Medulla oblongata (tissue), 1 donor: ENCODE results near the gene RBMS1.

Experiments
- DNase-seq: peaks from one replicate; pipeline ENCODE4 v3.0.0-alpha.2; 2015; ENCODE audit errors: extremely low spot score

RBMS1 gene

DNA sequence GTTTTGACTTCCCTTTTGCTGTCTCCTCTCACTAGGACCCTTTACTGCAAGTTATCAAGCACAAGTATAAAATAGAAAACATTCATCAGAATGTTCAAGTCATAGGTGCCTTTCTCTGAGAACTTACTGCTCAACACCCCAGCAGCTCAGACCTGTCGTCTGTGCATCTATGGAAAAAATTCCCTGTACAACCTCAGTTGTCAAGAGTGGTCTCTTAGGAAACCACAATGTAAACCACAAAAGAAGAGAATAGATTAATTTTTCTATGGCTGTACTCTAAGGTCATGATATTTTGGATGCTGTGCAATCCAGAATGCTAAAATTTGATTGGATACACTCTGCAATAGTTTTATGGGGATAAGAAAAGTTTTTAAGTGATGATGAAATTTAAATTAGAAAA is 84.1 kb downstream of the RBMS1 start:
- no peak for DNase-seq

DNA sequence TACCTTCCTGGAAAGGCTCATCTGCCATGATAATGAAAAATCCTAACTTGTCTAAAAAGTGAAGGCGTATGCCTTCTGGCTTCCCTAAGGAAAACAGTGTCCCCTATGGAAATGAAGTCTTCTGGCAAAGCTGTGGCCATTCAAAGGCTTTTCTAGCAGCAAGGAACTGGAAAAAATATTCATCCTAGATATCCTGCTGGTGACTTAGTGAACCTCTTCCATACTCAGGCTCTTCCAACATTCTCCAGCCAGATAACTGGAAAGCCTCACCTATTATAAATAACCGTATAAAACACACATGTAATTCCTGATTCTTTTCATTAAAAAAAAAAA is 84.7 kb downstream of the RBMS1 start:
- no peak for DNase-seq

DNA sequence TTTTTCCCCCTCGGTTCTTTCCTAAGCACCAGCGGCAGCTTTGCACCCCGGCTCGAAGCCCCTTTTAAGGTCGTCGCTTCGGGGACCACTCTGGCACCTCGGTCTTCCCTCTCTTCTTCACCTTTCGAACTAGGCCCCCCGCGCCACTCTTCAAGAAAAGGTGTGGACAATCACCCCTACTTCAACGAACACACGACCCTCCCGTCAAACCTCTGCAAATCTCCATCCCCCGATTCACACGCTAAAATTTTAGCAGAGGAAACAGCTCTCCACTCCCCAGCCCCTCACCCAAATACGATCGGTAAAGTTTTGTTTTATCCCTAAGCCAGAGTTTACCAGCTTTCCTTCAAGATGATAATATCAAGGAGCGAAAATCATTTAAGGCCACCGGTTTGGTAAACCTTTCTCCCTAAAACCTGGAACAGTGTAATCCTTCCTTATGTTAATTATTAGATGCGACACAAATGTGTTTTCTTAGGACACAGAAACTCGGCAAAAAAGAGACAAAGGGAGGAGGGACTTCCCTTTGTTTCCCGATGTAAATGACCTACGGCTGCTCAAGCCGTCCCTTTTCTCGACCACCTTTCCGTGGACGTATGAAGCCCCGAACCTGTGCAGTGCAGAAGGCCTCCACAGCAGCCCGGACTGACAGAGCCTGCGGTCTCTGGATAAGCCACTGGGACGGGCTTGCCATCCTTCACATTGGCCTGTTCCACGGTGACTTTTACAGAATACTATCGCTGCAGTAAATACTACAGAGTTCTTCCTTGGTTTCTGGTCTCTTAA is 85.2 kb downstream of the RBMS1 start:
- no peak for DNase-seq

DNA sequence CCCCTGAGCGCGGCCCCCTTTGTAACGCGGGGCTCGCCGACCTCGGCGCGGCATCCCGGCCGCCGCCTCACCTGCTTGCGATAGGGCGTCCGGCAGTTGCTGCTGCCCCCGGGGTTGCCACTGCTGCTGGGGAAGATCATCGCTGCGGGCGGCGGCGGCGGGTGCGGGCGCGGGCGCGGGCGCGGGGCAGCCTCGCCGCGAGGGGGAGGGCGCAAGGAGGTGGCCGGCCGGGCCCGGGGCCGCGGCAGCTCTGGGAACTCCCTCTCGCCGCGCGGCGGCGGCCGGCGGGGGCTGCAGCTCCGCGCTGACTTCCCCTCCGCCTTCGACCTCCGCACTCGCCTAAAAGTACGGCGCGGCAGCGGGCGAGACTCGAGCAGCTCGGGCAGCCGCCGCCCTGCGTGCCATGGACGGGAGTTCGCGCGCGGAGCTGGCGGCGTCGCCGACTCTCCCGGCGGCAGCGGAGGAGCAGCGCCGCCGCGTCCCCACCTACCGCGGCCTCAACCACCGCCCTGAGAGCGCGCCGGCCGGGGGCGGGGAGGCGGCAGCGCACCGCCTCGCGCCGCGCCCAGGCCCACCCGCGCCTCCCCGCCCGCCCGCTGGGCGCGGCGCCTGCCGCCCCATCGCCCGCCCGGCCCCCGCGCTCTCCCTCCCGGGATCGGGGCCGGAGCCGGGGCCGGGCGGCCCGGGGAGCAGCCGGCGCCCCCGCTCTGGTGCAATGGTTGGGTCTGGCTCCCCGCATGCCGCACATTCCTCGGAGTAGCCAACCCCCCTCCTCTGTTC is 86.0 kb downstream of the RBMS1 start:
- DNase-seq: peak; percentile 37

DNA sequence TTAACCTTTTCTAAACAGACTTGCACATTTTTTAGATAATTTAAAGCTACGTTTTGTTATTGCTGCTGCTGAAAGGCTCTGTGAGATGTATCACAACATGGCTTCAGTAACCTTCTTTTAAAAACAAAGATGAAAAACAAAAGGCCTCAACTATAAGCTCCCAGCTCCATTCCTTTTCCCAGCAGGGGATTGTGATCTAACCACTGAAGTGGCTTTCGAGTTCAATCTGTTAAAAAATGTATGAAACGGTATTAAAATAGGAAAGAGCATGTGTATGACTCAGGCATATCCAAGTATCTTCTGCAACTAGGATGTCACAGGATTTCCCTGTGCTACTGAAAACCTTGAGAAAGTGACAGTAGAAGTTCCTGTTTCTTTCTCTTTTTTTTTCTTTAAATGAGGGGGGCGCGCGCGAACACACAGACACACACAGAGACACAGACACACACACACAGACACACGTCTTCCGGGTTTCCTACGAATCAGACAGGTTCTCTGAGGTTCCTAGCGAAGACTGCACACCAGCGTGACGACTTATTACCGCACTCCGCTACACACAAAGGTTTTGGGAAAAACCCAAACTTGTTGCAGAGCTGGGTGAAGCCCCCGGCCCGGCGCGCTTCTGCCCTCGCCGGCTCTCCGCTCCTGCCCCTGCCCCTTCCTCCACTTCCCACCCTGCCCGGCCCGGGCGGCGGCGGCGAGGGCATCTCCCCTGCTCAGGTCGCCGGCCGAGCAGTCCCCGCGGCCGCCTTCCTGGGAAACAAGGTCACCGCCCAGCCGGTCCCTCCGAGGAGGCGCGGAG is 86.8 kb downstream of the RBMS1 start:
- peak; percentile 88 for DNase-seq

DNA sequence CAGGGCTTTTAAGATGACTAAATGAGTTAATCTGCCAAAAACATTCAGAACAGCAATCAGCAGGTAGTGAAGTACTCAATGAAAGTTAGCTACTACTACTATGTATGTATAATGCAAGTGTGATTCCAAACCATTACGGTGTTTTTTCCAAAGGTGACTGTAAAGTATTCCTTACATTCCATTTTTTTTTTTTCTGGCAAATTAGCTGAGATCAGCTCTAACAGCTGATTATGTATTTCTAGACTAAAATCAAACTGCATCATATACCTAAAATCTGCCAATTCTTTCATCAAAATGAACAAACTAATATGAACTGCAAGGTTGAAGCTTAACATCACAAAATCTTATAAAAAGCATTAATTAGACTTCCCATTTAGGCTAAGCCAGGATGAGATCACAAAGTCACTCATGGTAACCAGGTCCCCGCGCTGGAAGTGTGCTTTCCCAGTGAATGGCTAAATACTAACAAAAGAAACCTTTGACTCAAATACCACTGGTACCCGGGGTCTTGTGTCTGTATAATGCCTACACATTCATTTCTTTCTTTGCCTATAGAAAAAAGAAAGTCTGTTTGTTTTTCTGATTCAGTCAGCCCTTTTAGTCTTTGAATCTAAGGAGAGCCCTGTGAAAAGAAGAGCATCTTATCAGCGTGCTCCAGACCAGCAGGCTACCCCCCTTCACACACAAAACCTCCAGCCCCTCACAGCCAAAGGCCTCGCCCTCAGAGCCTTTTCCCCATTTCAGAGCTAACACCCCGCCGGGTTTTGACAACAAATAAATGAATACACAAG is 88.3 kb downstream of the RBMS1 start:
- DNase-seq: no peak

DNA sequence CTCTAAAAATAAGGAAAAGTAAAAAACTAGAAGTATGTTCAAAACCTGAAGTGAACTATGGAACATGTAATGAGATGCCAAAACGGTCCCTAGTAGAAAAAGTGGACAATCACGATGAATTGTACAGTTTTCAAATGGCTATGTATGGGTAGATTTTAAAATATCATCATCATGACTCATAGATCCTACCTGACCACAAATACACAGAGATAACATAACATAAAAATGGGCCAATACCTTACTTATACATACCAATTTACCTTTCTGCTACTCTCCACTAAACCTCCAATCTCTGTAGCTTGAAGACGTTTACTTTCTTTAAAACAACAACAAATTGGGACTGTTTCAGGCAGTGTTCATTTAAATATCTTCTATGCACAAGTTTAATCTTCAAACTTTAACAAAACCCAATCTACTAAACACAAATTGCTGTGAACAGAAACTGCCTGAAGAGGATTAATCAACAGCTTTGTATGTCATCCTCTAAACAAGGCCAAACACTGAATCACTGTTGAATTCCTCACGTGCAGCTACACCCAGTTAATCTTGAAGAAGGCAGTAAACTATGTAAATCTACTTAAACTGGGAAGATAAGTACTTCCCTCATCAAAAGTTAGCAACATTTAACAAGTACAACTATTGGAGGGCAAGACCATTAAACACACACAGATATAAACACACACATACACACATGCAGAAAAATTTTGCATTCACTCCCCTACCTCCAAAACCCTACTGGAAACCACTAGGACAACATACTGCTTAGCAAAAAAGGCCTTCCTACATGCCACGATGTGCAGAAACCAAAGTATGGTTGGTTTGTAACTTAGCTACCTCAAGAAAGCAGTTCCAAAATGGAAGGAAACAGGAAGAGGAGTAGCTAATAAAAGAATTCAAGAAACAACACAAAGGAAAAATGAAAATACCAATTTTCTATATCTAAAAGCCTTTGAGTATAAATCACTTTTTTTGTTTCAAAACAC is 90.3 kb downstream of the RBMS1 start:
- DNase-seq: no peak

DNA sequence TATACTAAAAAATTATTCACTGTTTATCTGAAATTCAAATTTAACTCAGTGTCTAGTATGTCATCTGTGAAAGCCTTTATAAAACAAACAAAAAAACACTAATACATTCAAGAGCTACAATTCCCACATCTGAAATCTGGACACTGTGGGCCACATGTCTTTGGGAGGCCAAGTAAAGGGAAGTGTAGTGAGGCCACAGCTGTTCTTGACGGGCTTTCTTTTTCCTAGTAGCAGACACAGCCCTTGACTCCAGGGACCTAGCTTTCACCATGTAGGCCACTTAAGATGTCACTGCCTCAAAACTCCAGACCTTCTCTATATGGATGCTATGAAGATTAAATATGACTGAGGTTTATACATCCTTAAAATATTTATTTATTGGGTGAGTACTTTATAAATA is 91.1 kb downstream of the RBMS1 start:
- no peak for DNase-seq

DNA sequence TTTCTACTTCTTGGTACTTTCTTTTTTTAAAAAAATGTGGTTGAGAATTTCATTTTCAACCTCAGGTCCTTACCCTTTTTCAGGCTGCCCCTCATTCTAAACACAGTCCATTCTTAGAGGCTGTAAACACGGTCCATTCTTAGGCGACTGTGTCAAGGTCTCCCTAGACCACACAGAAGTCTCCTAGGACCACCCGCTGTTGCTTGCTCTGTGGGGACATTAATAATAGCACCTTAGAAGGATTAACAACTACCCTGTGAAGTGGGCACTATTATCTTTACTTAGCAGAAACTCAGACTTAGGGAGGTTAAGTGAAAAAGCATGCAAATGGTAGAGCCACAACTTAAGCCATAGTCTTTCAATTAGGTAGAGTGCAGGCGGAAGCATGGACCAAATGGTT is 91.7 kb downstream of the RBMS1 start:
- no peak for DNase-seq

DNA sequence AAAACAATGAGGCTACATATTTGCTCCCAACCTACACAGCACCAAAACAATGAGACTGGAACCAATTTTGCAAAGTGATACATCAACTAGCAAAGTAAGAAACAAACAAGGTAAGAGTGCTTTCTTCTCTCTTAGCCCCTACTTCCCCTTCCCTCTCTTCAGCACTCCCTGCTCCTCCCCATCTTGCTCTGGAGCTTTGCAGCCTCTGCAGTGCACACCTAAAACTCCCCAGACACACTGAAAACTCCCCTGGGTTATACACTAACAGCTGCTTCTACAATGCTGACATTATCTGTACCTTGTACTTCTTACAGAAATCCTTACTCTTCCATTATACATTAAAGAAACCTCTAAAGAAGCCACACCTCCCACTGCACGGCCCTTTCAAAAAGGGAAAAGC is 93.7 kb downstream of the RBMS1 start:
- no peak for DNase-seq

DNA sequence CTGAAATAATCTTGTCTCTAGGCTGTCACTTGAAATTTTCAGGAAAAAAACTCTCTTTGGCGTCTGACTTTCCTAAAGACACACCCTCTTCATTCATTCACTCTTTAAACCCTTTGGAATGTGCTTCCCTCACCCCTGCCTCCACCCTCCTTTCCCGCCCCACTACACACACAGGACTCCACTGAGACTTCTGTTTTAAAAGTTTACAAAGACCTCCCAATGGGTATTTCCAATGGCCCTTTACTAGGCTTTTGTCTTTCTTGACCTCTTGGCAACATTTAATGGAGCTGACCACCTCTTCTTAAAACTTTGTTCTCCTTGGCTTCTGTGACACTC is 96.1 kb downstream of the RBMS1 start:
- no peak for DNase-seq

DNA sequence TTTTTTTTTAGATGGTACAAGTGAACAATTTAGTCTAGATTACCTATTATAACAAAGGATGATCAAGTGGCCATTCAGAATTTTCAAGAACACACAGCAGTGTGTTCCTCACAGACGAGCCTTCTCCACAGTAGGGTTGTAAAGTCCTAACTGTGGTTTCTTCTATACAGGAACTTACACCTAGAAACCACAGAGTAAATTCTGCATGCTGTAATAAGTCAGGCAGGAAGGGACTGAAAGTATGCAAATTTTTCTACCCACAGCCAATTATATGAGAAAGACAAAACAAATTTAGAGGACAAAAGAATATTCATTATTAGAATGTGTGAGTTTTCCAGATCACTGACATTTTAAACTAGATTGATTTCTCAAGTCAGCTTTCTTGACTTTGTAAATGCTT is 99.5 kb downstream of the RBMS1 start:
- DNase-seq: no peak

DNA sequence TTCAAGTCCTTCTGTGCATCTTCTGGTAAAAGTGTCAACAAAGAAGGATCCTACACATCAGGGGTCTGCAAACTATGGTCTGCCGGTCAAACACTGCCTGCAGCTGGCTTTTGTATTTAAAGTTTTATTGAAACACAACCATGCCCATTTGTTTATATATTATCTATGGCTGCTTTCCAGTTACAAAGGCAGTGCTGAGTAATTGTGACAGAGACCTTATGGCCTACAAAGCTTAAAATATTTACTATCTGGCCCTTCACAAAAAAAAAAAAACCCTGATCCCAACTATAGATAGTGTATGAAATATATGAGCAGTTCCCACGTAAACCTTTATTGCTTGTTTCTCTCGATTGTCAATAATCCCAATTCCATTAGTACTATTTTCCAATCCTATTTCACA is 101.4 kb downstream of the RBMS1 start:
- DNase-seq: no peak

DNA sequence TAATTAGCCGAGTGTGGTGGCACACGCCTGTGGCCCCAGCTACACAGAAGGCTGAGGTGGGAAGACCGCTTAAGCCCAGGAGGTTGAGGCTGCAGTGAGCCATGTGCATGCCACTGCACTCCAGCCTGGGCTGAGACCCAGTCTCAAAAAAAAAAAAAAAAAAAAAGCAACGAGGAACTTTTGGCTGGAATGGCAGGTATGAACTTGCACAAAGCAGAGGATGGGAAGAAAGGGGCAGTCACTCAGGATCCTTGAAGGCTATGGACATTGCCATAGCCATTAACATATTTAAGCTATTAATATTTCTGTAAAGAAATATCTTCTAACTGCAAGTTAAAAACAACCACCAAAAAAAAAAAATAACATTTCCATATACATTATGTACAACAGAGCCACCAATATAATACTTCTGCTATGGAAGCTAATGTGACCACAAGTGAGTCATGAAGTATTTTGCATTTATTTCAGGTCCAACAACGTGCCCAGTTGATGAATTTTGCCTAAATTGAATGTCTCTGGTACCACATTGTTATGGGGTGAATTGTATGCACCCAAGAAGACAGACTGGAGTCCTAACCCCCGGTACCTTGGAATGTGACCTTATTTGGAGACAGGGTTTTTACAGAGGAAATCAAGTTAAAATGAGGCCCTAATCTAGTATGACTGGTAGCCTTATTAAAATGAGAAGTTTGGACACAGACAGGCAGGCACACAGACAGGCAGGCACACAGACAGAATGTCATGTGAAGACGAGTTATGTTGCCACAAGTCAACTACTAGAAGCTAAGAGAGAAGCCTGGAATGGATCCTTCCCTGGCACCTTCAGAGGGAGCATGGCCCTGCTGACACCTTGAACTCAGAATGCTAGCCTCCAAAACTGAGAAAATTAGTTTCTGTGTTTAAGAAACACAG is 102.8 kb downstream of the RBMS1 start:
- no peak for DNase-seq

DNA sequence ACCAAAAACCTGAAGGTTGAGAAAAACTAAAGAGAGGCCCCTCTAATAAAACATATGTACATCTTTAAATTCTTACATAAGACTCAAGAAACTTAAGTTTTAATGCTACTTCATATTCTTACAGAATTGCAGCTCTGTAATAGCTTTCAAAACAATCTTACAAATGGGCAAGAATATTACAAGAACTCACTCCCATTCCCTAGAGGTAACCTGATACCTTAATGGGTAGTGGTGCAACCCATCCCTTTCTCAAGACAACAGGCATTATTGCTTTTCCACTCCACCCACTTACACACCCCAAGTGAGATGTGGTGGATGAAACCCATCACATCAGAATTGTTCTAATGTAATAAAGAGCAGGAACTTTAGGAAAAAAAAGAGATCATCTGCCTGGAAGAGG is 103.7 kb downstream of the RBMS1 start:
- no peak for DNase-seq

DNA sequence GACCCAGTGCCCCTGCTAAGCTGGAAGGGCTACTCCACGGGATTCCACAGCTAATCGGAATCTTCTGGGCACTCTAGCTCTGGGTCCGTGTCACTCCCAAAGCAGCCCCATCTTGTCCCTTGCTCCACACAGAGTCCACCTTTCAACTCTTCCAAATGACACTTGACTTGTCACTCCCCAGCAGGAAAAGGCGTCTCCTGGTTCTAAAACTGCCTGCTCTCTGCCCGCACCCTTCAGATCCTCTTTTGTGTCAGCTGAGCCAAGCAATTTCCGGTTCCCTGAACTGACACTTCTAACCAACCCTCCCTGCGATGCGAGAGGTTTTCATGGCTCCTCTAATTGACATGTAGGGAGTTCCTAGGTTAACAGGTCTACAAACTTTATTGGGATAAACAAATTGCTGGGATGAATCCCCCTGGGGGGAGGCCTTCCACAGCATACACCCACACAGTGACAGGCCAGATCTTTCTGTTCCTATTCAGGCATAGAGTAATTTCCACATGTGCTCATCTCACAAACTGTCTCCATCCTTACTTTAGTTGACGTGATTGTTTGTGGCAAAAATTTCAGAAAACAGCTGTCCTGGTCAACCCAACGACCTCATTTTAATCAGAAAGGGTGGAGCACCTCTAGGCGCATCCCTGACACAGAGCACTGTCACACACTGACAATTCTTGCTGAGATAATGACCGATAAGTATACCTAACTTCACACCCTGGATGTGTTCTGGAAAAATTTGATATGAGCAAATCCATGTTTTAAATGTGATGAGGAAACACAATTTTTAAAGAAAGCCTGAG is 104.9 kb downstream of the RBMS1 start:
- DNase-seq: peak; percentile 68

DNA sequence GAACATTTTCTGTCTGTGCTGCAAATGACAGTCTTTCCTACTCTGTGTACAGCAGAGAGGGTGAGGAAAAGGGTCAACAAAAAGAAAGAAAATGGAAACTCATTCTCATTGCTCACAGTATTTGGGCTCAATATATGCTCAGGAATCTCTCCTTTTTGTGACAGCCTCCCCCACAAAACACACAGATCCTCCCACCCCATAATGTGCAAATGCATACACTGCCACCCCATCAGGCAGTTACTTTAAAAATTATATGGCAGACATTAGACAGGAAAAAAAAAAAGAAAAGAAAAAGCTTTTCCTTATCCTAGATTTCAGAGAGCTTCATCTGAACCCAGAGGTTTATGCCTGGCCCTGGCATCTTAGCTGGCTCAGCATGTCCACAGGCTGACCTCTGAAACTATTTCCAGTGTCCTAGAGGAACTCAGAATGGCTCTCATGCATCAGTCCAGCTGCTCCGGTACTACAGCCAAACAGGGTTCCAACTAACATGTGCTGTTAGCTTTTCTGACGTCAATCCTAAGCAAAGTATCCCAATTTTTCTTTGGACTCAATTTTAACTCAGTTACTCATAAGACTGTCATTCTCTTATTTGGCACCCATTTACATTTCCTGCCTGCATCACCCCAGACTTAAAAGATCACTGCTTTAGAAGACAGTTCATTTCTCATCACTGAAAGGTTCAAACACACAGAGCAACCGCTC is 105.9 kb downstream of the RBMS1 start:
- peak; percentile 42 for DNase-seq

DNA sequence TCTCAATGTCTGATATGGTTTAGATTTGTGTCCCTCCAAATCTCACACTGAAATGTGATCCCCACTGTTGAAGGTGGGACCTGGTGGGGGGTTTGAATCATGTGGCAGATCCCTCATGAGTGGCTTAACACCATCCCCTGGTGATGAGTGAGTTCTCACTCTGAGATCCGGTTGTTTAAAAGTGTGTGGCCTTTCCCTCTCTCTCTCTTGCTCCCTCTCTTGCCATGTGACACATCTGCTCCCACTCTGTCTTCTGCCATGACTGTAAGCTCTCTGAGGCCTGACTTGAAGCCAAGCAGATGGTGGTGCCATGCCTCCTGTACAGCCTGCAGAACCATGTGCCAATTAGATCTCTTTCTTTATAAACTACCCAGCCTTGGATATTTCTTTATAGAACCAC is 108.8 kb downstream of the RBMS1 start:
- DNase-seq: no peak
